HG02938 (cell line): ENCODE data around the gene RNF10.
"Not testable (repeated sequence)": the region's sequence is repeated elsewhere in the genome, so short reads cannot be mapped to it uniquely, and the experiment has no call there.

ENCODE experiments used
- ATAC-seq: cut with Tn5 transposase; IDR thresholded peaks from one replicate; pipeline ENCODE4 v1.9.1; 2021; ENCODE audit warnings: mild to moderate bottlenecking, moderate library complexity; ENCODE audit not compliant: unreplicated experiment

Gene RNF10

DNA sequence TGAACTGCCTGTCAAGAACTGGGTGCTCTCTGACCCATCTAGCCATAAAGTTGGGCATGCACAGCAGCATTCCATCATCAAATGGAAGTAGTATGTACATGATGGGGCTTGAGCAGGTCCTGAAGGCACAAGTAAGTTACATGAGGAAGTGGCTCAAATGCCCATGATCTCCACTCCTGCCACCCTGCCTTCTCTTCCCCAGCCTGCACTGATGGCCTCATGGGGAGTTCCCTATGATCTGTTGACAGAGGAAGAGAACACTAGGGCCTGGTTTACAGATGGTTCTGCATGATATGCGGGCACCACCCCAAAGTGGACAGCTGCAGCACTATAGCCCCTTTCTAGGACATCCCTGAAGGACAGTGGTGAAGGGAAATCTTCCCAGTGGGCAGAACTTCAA, 77.4 kb downstream of the RNF10 start:
- not testable (repeated sequence) for ATAC-seq

DNA sequence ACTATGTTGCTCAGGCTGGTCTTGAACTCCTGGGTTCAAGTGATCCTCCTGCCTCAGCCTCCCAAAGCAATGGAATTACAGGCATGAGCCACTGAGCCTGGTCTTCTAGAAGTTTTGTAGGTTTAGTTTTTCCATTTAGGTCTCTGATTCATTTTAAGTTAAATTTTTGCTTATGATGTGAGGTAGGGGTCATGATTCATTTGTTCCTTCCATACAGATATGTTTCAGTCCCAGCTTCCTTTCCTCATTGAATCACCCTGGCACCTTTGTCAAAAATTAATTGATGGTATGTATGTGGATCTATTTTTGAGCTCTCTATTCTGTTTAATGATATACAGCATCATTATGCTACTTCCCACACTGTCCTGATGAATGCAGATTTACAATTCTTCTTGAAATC, 80.7 kb downstream of the RNF10 start:
- ATAC-seq: no peak

DNA sequence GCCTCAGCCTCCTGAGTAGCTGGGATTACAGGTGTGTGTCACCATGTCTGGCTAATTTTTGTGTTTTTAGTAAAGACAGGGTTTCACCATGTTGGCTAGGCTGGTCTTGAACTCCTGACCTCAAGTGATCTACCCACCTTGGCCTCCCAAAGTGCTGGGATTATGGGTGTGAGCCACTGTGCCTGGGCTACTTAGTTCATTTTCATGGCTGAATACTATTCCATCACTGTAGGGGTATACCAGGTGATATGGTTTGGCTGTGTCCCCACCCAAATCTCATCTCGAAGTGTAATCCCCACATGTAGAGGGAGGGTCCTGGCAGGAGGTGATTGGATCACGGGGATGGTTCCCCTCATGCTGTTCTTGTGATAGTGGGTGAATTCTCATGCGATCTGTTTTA, 83.0 kb downstream of the RNF10 start:
- ATAC-seq: not testable (repeated sequence)

DNA sequence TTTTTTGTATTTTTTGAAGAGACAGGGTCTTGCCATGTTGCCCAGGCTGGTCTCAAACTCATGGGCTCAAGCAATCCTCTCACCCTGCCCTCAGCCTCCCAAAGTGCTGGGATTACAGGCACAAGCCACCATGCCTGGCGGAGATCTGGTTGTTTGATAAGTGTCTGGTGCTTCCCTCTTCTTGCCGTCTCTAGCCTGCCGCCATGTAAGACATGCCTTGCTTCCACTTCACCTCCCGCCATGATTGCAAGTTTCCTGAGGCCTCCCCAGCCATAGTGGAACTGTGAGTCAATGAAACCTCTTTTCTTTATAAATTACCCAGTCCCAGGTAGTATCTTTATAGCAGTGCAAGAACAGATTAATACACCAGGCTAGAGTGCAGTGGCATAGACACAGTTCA, 83.6 kb downstream of the RNF10 start:
- ATAC-seq: not testable (repeated sequence)

DNA sequence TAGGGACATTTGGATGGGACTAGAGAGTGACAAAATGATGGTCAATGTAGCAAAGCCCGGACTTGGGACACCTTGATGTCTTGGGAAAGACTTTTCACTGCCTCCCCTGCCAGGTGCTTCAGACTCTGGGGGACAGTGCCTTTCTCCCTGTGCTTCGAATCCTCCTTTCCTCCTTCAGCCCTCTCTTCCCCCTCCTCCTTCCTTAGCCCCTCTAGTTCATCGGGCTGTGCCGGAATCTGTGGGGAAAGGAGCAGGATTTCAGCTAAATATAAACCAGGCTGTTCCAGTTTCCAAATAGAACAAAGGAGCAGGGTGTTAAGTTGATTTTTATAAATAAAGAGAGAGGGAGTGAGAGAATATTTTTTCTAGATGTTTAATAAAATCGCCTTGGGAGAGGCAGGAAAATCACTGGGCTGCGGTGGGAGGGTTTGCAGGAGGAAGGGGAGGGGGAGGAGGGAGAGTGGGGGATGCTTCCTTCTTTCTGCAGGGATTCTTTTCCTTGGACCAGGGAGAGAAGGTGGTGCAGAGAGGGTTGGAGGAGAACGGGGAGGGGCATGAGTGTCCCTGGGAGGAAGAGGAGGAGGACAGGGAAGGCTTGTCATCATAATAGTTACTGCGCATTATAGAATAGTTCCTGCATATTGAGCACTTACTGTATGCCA, 84.9 kb downstream of the RNF10 start:
- no peak for ATAC-seq

DNA sequence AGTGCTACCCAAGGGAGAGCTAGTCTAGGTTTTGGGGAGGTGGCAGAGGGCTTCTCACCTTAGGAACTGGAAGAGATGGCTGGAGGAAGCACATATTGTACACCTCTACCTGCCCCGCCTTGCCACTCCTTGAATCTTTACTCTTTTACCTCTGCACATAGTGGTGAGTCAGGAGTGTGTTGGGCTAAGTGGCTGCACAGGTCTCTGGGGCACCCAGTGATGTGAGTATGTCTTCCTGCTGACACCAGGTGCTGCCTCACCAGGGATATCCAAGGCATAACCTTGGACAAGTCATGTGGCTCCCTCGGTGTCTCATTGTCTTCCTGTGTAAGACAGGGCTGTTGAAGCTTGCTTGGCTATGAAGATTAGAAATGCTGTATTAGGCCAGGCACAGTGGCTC, 86.5 kb downstream of the RNF10 start:
- no peak for ATAC-seq

DNA sequence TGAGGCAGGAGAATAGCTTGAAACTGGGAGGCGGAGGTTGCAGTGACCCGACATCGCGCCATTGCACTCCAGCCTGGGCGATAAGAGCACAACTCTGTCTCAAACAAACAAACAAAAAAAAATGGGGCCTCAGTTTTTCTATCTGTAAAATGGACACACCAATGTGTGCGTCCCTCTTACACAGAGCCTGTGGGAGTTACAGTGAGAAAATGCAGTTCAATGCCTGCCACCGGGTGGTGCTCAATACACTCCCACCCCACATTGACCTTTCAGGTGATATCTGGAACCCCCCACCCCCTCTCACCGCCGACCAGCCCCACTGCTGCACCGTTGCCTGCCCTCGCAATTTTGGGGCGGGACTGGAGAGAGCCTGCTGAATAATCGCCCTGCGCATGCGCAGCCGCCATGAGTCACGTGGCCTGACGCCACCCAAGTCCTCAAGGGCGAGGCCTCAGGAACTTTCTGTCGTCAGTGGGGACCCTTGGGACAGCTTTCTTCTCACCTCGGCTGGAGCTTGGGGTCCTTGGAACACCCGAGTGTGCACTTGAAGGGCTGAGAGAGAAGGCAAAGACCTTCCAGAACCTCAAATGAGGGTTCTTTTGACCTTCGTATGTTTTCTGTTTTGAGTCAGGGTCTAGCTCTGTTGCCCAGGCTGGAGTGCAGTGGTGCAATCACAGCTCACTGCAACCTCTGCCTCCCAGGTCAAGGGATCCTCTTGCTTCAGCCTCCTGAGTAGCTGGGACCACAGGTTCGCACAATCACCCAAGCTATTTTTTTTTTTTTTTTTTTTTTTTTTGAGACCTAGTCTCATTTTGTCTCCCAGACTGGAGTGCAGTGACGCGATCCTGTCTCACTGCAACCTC, 91.6 kb downstream of the RNF10 start:
- ATAC-seq: no peak
